ENCODE measurements around the gene CHST11.

CHST11 gene

DNA sequence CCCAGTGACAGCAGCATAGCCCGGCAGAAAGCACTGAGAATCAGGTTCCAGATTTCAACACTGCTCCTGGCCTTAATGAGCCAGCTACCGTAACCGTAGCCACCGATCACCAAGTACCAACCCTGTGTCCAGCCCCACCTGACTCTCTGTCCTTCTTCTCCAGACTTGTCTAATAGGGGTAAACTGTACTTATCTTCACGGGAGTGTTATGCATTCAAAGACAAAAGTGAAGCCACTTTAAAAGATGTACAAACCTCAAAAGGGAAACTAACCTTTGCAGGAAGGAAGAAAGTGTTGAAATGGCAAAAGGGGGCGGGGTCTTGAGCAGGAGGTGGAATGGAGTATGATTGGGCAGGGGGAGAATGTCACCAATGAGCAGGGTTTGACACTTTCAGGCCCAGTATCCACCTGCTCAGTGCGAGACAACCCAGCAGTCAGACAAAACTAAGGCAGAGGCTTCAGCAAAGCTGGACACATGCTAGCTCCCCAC is 226.1 kb downstream of the CHST11 start:
- DNase-seq, result no peak

DNA sequence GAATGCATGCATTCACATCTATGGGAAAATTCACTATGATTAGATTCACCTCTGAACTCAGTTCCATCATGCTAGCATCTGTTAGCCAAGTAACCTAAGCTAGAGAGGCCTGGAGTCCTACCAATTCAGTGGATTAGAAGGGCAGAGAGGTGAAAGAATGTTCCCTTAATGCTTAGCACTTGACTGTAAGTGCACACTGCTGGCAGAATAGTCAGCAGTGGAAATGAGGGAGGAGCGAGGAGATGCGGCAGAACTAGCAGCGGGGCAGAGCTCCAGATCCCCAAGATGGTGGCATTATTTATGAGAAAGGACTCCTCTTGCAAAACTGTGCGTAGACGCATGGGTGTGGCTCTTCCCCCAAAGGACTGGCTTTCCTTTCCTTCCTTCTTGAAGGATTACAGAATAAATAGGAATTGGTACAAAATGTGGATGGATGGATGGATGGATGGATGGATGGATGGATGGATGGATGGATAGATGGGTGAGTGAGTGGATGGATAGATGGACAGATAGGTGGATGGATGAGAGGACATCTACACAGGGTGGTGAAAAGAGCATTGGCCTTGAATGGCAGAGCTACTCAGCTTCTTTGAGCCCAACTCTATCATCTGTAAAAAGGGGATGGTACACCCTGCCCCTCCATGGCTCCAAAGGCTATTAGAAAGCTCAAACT is 227.2 kb downstream of the CHST11 start:
- DNase-seq, result no peak

DNA sequence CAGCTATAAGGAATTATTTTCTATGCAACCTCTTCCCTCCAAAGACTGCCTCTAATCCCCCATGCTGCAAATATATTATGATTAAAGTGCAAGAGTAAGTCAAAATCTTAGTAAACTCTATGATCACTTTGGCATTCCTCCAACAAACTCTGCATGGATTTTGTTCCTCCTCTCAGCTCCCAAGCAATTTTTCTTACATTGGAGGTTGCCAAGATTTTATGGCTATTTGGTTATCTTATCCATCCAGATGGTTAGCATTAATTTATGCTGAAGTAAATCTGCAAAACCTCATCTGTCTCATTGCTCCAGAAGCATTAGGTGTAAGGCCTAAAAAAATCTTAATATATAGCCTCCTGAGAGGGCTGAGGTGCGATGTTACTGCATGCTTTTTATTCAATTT is 228.1 kb downstream of the CHST11 start:
- DNase-seq, result no peak

DNA sequence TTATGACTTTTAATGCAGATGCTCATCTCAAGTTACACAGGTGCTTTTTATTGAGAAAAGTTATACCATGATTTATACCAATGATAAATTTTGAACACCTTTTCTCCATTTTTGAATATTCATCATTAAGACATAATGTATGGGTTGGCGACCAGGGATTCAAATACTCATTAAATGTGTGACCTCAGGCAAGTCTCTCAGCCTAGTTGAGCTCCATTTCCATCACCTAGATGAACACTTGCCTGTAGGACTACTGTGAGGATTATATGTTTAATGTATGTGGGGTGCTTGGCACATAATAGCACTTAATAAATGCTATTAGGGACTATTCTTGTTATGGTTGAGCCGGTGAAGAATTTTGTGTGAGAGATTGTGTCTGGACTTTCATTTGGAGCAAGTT is 228.6 kb downstream of the CHST11 start:
- no peak for DNase-seq

DNA sequence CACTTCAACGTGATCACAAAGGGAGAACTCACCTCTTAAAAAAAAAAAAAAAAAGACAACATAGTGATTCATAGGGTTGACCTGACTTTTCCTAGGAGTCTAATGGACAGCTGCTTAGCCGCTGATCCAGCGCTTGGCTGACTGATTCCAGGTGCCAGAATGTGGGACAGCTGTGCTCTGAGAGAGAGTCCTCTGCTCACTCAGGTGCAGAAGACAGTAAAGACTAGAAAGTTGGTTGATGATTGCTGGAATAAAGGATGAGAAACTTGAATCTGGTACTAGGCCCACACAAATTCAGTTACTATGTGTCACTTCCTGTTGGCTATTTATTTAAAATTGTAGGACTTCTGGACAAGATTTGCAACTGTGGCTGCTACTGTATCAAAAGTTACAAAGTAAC is 229.4 kb downstream of the CHST11 start:
- DNase-seq, result no peak

DNA sequence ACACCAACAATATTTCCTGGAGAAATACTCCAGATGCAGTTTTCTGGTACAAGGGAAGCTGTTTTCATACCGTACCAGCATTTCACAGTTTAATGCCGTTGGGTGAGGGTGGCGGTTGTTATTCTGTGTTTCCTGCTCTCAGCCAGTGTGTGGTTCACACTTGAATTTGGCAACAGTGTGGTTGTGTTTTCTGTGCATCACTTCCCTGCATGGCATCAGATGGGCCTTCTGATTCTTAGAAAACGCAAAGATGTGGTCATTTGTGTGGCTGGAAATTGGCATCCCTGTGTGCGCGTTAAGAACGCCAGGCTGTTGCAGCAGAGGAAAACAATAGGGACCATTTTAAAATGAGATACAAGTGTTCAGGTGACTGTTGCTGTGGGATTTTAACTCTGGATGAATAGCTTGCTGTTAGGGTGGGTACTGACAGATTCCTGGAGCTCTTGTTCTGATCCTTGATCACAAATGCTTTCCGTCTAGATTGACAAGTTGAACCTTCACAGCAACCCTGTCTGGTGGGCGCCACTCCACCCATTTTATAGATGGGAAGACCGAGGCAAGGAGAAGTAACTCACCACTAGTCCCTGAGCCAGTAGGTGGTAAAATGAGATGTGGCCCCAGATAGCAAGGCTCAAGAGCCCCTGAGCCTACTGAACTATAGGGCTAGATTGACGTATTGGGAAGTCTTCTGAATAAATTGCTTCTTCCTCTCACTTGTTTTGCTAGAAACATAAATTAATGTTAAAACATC is 231.2 kb downstream of the CHST11 start:
- DNase-seq, result no peak

DNA sequence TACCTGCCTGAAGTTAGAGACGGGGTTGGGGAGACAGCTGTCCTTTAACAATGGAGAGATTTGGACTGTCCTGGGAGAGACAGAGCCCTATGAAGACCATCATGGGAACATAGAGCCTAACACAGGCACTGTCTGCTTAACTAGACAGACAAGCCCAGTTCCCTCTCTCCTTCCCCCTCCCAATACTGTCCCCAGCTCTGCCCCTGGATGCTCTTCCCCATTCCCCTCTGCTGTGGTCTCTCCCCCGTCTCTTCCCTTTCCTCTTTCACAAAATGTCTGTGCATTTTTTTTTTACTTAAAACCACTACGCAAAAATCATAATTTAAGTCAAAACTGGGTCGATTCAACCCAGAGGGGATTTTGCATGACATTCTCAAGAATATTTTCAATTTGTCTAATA is 232.9 kb downstream of the CHST11 start:
- DNase-seq, result no peak

DNA sequence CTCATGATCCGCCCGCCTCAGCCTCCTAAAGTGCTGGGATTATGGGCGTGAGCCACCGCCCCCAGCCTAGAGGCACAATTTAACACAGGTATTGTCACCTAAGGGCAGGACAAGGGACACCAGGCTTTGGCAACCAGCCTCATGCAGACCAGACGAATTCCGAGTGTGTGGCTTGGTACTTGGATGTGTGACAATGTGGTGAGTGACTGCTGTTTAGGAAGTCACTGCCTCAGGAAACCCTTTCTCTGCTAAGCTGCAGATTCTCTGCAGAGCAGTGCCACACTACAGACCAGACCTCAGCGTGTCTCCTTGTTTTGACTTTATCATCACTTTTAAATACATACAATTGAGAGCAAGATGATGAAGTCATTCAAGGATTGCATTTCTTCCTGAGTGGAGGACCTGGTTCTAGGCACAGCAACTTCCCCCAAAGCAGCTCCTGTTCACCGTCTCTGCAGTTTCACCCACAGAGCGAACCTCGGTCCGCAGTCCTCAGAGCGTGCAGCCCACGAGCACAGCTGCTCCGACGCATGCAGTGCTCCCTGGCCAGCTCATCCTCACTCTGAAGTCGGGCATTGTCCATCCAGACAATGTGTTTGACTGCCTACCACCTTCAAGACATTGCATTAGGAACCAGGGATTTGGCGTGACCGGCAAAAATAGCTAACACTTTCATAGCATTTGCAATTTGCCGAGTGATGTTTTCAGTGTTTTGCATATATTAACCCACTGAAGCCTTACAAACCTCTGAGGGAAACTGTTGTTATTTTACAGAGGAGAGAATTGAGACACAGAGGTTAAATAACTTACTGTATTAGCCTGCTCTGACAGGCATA is 235.2 kb downstream of the CHST11 start:
- no peak for DNase-seq

DNA sequence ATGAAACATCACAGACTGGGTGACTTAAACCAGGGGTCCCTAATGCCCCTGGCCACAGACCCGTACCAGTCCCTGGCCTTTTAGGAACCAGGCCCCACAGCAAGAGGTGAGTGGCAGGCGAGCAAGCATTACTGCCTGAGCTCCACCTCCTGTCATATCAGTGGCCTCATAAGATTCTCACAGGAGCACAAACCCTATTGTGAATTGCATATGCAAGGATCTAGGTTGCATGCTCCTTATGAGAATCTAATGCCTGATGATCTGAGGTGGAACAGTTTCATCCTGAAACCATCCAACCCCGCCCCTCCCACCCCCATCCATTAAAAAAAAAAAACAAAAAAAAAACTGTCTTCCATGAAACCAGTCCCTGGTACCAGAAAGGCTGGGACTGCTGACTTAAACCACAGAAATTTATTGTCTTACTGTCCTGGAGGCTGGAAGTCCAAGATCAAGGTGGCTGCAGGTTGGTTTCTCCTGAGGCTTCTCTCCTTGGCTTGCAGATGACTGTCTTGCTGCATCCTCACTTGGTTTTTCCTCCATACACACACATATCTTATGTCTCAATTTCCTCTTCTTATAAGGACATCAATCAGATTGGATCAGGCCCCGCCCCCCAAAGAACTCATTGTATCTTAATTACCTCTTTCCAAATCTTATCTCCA is 235.9 kb downstream of the CHST11 start:
- no peak for DNase-seq

DNA sequence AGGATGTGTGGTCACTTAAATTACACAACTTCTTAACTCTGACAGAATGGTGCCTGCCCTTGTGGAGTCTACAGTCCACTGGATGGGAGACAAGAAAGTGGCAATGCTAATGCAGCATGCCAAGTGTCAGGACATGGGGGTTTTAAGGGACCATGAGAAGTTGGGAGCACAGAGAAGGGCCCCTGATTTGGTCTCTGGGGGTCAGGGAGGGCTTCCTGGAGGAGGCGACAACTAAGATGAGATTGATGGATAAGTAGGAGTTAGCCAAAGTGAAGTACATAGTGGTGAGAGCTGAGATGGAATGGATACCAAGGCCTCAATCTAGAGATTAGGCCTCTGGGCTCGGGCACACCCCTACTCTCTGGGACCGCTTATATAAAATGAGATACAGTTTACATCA is 236.7 kb downstream of the CHST11 start:
- no peak for DNase-seq

DNA sequence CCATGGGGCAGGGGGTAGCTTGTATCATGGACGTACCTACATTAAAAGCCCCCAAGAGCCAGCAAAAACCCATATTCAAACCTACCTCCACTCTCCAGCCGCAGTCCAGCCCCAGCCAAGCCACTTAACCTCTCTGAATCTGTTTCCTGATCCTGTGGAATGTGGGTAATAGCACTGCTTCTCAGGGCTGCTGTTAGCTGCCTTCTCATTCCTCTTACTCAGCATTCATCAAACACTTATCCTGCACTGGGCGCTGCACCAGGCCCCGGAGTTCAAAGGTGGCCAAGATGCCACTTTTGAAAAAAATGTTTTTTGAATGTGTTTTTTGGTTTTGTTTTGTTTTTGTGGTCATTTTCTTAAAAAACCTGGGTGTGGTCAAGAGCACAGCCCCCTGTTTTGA is 237.4 kb downstream of the CHST11 start:
- no peak for DNase-seq

DNA sequence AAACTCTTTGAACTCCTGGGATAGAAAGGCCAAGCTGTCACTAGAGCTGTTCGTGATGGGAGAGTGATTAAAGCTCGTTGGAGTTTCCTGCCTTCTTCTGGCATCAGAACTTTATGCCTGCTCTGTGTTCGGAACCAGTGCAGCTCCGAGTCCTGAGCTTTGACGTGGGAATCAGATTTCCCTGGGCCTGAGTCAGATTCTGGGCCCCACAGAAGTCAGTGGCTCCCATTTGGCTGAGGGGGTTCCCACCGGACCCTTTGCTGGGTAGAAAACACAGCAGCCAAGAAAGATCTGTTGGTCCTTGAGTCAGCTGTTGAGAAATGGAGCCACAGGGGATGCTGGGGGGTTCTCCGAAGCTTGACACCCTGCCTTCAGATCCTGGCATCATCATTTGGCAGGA is 238.0 kb downstream of the CHST11 start:
- DNase-seq, result no peak

DNA sequence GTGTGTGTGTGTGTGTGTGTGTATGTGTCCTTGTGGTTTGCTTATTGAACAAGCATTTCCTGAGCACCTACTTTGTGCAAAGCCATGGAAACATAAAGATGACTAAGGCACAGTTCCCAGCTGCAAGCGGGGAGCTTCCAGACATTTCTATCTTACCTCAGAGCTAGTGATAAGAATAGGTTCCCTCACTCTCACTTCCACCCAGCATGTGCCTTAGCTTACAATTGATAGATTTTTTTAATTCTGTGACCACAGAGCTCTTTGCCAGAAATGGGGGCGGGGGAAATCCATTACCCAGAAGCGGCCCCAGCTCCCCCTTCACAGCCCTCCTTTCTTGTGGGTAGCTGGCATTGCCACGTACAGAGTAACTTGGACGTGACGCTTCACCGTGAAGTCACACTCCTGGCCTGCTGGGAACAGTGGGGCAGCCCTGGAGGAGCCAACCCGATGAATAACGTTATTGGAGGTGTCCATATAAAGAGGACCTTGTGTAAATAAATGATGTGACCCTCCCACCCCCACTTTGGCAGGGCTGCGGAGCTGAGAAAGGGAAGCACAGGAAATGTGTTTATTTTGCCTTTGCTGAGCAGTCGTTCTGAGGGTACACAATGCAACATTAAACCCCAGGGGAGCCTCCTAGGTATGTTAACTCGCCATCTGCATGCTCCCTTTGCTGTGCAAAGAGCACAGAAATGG is 238.9 kb downstream of the CHST11 start:
- no peak for DNase-seq

DNA sequence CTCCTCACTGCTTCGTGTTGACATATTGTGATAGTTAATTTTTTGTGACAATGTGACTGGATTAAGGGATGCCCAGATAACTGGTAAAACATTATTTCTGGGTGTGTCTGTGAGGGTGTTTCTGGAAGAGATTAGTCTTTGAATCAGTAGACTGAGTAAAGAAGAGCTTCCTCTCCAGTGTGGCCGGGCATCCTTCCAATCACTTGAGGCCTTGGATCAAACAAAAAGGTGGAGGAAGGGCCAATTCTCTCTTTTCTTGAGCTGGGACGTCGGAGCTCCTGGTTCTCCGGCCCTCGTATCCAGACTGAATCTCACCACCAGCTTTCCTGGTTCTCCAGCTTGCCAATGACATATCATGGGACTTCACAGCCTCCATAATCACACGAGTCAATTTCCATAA is 240.4 kb downstream of the CHST11 start:
- no peak for DNase-seq

DNA sequence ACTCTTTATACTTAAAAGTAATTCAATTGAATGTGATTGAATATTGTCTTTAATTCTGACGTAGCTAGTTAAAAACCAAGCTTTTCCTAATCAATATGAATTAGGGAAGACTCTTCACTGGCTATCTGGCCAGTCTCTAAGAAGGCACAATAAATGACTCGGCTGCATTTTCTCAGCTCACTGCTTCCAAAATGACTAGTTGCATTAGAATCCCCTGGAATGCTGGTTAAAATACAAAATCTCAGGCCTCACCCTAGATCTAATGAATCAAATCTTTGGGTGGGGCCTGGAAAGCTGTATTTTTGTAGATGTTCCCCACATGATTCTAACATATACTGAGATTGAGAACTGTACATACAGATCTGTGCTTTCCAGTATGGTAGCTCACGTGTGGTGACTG is 242.1 kb downstream of the CHST11 start:
- DNase-seq, result no peak

DNA sequence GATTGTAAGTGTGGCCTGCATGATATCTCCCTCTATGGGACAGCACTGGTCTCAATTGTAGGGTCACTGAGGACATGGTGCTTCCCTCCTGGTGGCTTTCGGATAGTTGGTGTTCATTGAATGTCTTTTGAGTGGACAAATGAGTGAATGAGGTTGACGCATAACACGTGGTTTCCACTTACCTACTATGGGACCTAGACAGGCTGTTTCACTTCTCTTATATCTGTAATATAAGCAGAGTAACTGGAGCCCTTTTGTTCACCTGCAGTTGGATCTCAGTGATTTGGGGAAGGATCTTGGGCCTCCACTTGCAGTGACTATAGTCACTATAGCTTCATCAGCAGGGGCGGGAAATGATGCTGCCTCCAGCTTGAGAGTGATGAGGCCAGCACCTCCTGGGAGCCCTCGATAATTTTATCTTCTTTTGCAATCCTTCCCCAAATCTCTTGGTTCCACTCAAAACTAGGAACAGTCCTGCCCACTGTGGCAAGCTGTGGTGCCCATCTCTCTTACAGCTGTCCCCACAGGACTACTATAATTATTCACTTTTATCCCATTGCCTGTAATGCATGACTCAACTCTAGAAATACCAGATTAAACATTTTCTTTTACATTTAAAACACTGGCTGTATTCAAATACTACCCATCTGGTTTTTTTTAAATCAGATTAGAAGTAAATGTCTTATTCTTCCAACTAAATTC is 242.9 kb downstream of the CHST11 start:
- DNase-seq, result no peak

DNA sequence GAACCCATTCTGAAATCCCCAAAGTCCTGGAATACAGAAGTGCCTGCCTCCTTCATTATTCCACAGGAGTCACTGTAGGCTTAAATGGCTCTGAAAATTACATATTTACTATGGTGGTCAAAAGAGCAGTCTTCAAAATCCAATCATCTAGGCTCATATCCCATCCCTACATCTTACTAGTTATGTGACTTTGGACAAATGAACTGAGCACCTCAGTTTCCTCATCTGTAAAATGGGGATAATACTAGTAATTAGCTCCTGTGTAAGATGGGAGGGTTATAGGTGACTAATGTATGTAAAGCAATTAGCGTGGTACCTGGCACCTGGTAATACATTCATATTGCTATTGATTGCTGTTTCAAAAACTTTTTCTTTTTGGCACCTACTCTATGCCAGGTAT is 243.6 kb downstream of the CHST11 start:
- no peak for DNase-seq

DNA sequence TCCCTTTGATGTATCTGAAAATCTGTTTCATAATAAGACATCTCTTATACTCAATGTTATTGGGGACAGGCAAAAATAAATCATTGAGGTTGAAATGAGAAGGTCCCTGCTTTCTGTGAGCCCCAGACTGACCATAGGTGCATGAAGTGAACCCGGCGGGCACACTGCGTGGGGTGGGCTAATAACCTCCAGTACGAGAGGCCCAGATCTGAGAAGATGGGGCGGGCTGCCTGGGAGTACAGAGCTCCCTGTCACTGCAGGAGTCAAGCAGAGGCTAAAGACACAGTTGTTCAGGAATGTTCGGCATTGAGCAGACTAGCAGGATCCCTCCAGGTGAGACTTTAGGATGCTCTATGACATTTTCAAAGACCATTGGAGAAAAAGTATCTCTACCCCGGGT is 244.6 kb downstream of the CHST11 start:
- DNase-seq, result no peak

DNA sequence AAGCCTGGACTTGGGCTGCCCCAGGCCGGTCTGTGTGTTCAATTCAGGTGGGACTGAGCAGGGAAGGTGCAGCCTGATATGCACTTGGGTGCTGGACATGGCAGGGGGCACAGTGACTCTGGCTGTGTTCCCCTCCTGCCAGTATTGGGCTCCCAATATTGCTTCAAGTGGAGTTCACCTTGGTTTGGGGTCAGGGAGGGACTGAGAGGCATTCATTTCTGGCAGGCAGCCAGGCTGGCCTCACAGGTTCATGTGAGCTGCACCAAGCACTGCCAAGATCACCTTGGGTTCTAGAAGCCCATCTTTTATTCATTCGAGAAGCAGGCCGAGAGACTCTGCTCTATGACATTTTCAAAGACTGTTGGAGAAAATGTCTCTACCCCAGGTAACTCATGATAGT is 245.0 kb downstream of the CHST11 start:
- no peak for DNase-seq

DNA sequence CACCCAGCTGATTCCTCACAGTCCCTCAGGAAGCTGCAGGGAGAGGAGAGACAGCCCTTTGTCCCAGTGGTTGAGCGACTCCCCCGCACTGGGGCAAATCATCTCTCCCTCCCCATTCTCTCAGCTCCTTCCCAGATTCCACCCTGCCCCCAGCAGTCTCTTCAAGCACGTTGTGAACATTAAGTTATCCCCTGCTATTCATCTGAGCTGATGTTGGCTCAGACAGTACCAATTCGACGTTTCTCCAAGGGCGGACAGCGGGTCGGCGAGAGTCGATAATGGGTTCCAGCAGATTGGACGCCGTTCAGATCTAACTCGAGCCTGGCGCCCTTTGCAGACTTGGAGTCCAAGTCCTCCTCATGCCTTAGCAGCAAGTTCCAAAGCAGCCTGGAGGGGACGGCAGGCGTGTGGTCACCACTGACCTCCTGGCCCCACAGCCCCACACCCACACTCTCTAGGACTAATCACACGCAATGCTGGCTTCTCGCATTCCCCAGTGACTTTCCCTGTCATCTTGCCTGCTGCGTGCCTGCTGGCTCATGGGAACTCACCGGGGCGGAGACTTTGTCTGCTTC is 245.9 kb downstream of the CHST11 start:
- no peak for DNase-seq

DNA sequence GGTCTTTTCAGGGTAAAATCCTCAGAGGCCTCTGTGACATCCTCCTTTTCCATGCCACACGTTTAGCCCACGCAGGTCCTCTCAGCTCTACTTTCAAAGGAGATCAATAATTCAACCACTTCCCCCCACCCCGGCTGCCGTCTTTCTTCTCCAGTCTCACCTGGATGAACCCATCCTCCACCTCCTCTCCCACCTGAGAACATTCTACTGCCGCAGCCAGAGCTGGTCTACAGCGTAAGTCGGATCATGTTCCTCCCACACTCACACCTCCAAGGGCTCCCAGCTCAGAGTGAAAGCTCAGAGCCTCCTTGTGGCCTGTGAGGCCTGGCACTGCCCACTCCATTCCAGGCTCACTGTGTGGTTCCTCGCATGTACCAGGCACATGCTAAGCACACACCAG is 246.6 kb downstream of the CHST11 start:
- no peak for DNase-seq

Measured in hippocampal formation (tissue), 2 donors.